ENCODE data around the gene LRIG2. TPM values are rescaled to one million over a fixed set of nuclear protein-coding genes. Genes with fewer than 3 reads are reported as not detected.
"Not testable (repeated sequence)": the region's sequence is repeated elsewhere in the genome, so short reads cannot be mapped to it uniquely, and the experiment has no call there.

The LRIG2 gene
- total RNA-seq = 15.0 TPM
- long read RNA-seq, full-length matches to known transcripts = 6 of 52 reads
- long read RNA-seq, partial matches to known transcripts = 24 of 52 reads
- long read RNA-seq, other reads (novel, unspliced or antisense) = 22 of 52 reads

GRCh38 chr1:113072757-113073478 lies at the start of gene LRIG2:
Gene LRIG2 (plus strand): TSS chr1:113073198. CDS start chr1:113073407, 209 bp downstream.
- peak within 1 kb of the TSS; percentile 89 for H3K27ac ChIP-seq
- peaks cover 33% of the 10 kb centered on the region for H3K4me1 ChIP-seq
- ATAC-seq (peak; percentile 100), DNase-seq (peak; percentile 99)
- peaks cover 10% of the 10 kb centered on the region for H3K36me3 ChIP-seq
- TF ChIP-seq CTCF (IDR thresholded peaks at IDR 0.05) = peak; percentile 83
- intact Hi-C loops (cut with DNase I) = no loop called here
- H3K27me3 ChIP-seq (ENCODE audit: low read depth) = no peaks in the 10 kb centered on the region
- H3K9me3 ChIP-seq = no peaks in the 10 kb centered on the region
- H3K4me3 ChIP-seq = peak within 1 kb of the TSS; percentile 88

GRCh38 chr1:113023316-113023715 lies 49.7 kb upstream of the LRIG2 start:
- H3K4me3 ChIP-seq; H3K27ac ChIP-seq; intact Hi-C loops (cut with DNase I); ATAC-seq; H3K27me3 ChIP-seq (ENCODE audit: low read depth); DNase-seq; H3K4me1 ChIP-seq; H3K9me3 ChIP-seq; H3K36me3 ChIP-seq: not testable (repeated sequence)

- no peak overlapping the region for H3K27ac ChIP-seq
- no peaks in the 10 kb centered on the region for H3K9me3 ChIP-seq
- no peak for DNase-seq
- H3K27me3 ChIP-seq (ENCODE audit: low read depth) = no peaks in the 10 kb centered on the region
- no peaks in the 10 kb centered on the region for H3K4me1 ChIP-seq
- no peak for TF ChIP-seq CTCF (IDR thresholded peaks at IDR 0.05)
- H3K4me3 ChIP-seq = no peak overlapping the region
- H3K36me3 ChIP-seq = no peaks in the 10 kb centered on the region
- ATAC-seq = no peak
- intact Hi-C loops (cut with DNase I) = no loop called here
Measured at GRCh38 chr1:113027007-113027406, 46.0 kb upstream of the LRIG2 start.

GRCh38 chr1:113027449-113027848 lies 45.5 kb upstream of the LRIG2 start:
- Histone ChIP-seq H3K4me3 (no peak overlapping the region), H3K4me1 (no peaks in the 10 kb centered on the region), H3K27ac (no peak overlapping the region), H3K36me3 (no peaks in the 10 kb centered on the region), H3K27me3 (ENCODE audit: low read depth) (no peaks in the 10 kb centered on the region), H3K9me3 (no peaks in the 10 kb centered on the region)
- intact Hi-C loops (cut with DNase I) = no loop called here
- ATAC-seq (no peak), DNase-seq (no peak)
- TF ChIP-seq CTCF (IDR thresholded peaks at IDR 0.05) = no peak

GRCh38 chr1:113029822-113030221 lies 43.2 kb upstream of the LRIG2 start:
- Histone ChIP-seq H3K27ac (no peak overlapping the region), H3K4me3 (no peak overlapping the region), H3K9me3 (no peaks in the 10 kb centered on the region), H3K27me3 (ENCODE audit: low read depth) (no peaks in the 10 kb centered on the region), H3K4me1 (no peaks in the 10 kb centered on the region), H3K36me3 (no peaks in the 10 kb centered on the region)
- no peak for DNase-seq
- intact Hi-C loops (cut with DNase I) = no loop called here
- ATAC-seq = no peak
- TF ChIP-seq CTCF (IDR thresholded peaks at IDR 0.05) = no peak

- Histone ChIP-seq H3K27me3 (ENCODE audit: low read depth) (no peaks in the 10 kb centered on the region), H3K4me1 (no peaks in the 10 kb centered on the region), H3K27ac (no peak overlapping the region), H3K4me3 (no peak overlapping the region), H3K9me3 (no peaks in the 10 kb centered on the region), H3K36me3 (no peaks in the 10 kb centered on the region)
- no peak for DNase-seq
- TF ChIP-seq CTCF (IDR thresholded peaks at IDR 0.05) = no peak
- intact Hi-C loops (cut with DNase I) = no loop called here
- ATAC-seq = no peak
Measured at GRCh38 chr1:113031171-113031933, 41.6 kb upstream of the LRIG2 start.

Measured in lower lobe of right lung (tissue), 2 donors.